ENCODE results near the gene TRIM44.

Gene TRIM44

DNA sequence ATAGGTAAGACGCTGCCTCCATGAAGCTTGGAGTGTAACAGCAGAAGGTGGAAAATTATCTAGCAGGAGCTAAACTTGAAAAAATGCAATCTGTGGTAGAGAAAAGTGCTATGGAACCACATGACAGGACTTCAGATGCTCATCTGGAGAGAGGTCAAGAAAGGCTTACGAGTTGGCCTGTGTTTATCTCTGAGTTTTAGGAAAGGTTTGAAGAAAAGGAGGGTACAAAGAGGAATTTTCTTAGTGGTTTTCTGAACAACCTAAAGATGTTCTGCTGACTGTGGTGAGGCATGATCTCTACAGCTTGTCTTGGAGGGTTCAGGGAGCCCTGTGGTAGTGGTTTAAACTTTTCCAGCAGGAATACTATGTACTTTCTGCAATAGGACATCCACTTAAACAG lies 36.1 kb upstream of the TRIM44 start:
- no peaks in the 10 kb centered on the region for H3K27me3 ChIP-seq
- H3K9ac ChIP-seq: no peak overlapping the region
- peaks cover 0 to 22% (median 8%) of the 10 kb centered on the region in 11 experiments; a peak in 10 of 22 replicates for H4K20me1 ChIP-seq
- H3K27ac ChIP-seq: no peak overlapping the region
- peaks cover 24 to 27% (median 26%) of the 10 kb centered on the region in 10 experiments for H3K4me1 ChIP-seq
- no peak overlapping the region for H3K4me3 ChIP-seq
- H3K36me3 ChIP-seq: peaks cover 0 to 11% (median 0%) of the 10 kb centered on the region in 11 experiments; a peak in 3 of 22 replicates
- H3K4me2 ChIP-seq: no peak overlapping the region
- TF ChIP-seq Cebpa-rat (IDR thresholded peaks at IDR 0.05): no peak
- no peaks in the 10 kb centered on the region for H3K9me3 ChIP-seq (replicated peaks in 1 of 11)

GRCh38 chr11:35629511-35629910 lies 33.1 kb upstream of the TRIM44 start:
- Histone ChIP-seq H3K9ac (no peak overlapping the region), H3K4me3 (no peak overlapping the region), H3K9me3 (replicated peaks in 1 of 11) (no peaks in the 10 kb centered on the region), H3K27me3 (no peaks in the 10 kb centered on the region), H3K27ac (no peak overlapping the region), H3K4me2 (no peak overlapping the region), H3K4me1 (peaks cover 8 to 34% (median 29%) of the 10 kb centered on the region in 10 experiments; a peak in 19 of 20 replicates), H3K36me3 (no peaks in the 10 kb centered on the region), H4K20me1 (no peaks in the 10 kb centered on the region)
- TF ChIP-seq Cebpa-rat (IDR thresholded peaks at IDR 0.05): no peak

DNA sequence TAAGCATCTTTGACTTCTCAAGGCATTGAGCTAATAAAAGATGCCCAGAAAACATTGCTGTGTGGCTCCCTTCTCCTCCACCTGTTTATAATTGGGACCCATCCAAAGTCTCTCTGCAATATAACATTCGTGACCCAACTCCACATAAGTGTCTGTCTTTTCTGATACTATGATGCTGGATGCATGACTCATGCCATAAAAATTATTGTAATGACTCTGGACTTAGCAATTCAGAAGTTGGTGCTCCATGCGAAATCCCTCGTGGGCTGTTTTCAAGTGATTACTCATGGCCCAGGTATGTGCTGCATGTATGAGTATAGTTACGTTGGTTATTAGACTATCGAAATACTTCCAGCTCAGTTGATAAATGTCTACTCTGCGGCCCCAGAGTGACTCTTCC lies 32.7 kb upstream of the TRIM44 start:
- Histone ChIP-seq H3K9me3 (replicated peaks in 1 of 11) (no peaks in the 10 kb centered on the region), H4K20me1 (no peaks in the 10 kb centered on the region), H3K27me3 (no peaks in the 10 kb centered on the region), H3K4me2 (no peak overlapping the region), H3K36me3 (no peaks in the 10 kb centered on the region), H3K4me3 (no peak overlapping the region), H3K27ac (no peak overlapping the region), H3K4me1 (peaks cover 8 to 37% (median 29%) of the 10 kb centered on the region in 10 experiments; a peak in 19 of 20 replicates), H3K9ac (no peak overlapping the region)
- no peak for TF ChIP-seq Cebpa-rat (IDR thresholded peaks at IDR 0.05)

DNA sequence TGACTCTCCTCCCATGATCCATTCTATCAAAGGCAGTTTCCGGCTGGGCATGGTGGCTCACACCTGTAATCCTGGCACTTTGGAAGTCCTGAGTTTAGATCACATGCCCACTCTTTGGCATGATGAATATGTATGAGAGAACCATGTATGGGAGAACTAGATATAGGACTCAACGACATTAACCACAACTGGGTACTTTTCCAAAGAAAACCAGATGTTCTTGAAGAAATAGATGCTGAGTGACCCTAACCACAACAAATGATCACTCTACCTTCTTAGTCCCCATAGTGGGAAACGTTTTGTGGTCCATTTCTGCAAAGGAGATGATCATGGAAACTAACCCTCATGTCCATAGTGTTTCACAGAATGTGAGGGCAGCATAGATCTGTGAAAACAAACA lies 30.7 kb upstream of the TRIM44 start:
- H3K27me3 ChIP-seq: no peaks in the 10 kb centered on the region
- no peaks in the 10 kb centered on the region for H3K36me3 ChIP-seq
- H3K9ac ChIP-seq: no peak overlapping the region
- H3K9me3 ChIP-seq (replicated peaks in 1 of 11): no peaks in the 10 kb centered on the region
- H3K4me1 ChIP-seq: peaks cover 8 to 37% (median 29%) of the 10 kb centered on the region in 10 experiments; a peak in 19 of 20 replicates
- TF ChIP-seq Cebpa-rat (IDR thresholded peaks at IDR 0.05): no peak
- H3K4me2 ChIP-seq: peak overlapping the region in 9 of 11 experiments; percentile 9 to 80 (median 57); a peak in 16 of 22 replicates
- H3K27ac ChIP-seq: no peak overlapping the region
- no peaks in the 10 kb centered on the region for H4K20me1 ChIP-seq
- no peak overlapping the region for H3K4me3 ChIP-seq

GRCh38 chr11:35632301-35632700 lies 30.3 kb upstream of the TRIM44 start:
- Histone ChIP-seq H3K9me3 (replicated peaks in 1 of 11) (no peaks in the 10 kb centered on the region), H4K20me1 (no peaks in the 10 kb centered on the region), H3K9ac (no peak overlapping the region), H3K4me3 (no peak overlapping the region), H3K27ac (no peak overlapping the region), H3K4me2 (peak overlapping the region in 10 of 11 experiments; percentile 34 to 80 (median 57); a peak in 19 of 22 replicates), H3K4me1 (peaks cover 8 to 37% (median 29%) of the 10 kb centered on the region in 10 experiments; a peak in 19 of 20 replicates), H3K27me3 (no peaks in the 10 kb centered on the region), H3K36me3 (no peaks in the 10 kb centered on the region)
- TF ChIP-seq Cebpa-rat (IDR thresholded peaks at IDR 0.05): no peak

- no peaks in the 10 kb centered on the region for H3K27me3 ChIP-seq
- H4K20me1 ChIP-seq: no peaks in the 10 kb centered on the region
- H3K4me2 ChIP-seq: peak overlapping the region in 9 of 11 experiments; percentile 17 to 80 (median 57); a peak in 17 of 22 replicates
- H3K4me1 ChIP-seq: peaks cover 8 to 37% (median 29%) of the 10 kb centered on the region in 10 experiments; a peak in 19 of 20 replicates
- TF ChIP-seq Cebpa-rat (IDR thresholded peaks at IDR 0.05): no peak
- no peak overlapping the region for H3K27ac ChIP-seq
- no peaks in the 10 kb centered on the region for H3K9me3 ChIP-seq (replicated peaks in 1 of 11)
- H3K4me3 ChIP-seq: no peak overlapping the region
- no peaks in the 10 kb centered on the region for H3K36me3 ChIP-seq
- H3K9ac ChIP-seq: no peak overlapping the region
Measured at GRCh38 chr11:35633827-35634423, 28.6 kb upstream of the TRIM44 start.

GRCh38 chr11:35635933-35636332 lies 26.6 kb upstream of the TRIM44 start:
- H3K27me3 ChIP-seq: no peaks in the 10 kb centered on the region
- H3K4me2 ChIP-seq: no peak overlapping the region
- no peak for TF ChIP-seq Cebpa-rat (IDR thresholded peaks at IDR 0.05)
- H4K20me1 ChIP-seq: no peaks in the 10 kb centered on the region
- no peaks in the 10 kb centered on the region for H3K9me3 ChIP-seq (replicated peaks in 1 of 11)
- H3K27ac ChIP-seq: no peak overlapping the region
- H3K9ac ChIP-seq: no peak overlapping the region
- H3K4me1 ChIP-seq: peaks cover 8 to 37% (median 29%) of the 10 kb centered on the region in 10 experiments; a peak in 19 of 20 replicates
- no peaks in the 10 kb centered on the region for H3K36me3 ChIP-seq
- H3K4me3 ChIP-seq: no peak overlapping the region

DNA sequence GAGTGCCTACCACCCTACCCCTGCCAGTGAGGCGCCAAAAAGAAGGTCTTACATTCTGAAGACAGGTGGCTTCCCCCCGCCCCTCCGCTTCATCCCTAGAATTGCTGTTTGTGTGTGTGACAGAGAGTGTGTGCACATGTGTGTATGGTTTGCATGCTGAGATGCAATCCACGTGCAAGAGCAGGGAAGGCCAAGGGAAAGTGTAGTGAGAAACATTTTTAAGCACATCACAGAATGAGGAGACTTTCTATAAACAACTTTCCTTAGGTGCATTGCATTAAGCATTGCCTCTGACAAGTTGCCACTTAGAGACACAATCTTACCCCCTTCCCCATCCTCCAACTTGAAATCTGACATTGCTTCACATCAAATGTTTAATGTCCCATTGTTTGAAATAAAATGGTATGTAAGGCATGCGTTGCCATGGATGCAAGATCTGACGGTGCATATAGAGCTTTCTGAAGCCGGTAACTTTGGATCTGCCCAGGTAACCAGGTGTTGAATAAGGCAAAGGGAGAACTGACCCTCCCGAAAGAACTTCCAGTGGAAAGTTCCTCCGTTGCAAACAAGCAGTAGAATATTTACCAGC lies 22.9 kb upstream of the TRIM44 start:
- Histone ChIP-seq H4K20me1 (no peaks in the 10 kb centered on the region), H3K36me3 (no peaks in the 10 kb centered on the region), H3K4me1 (peaks cover 0 to 1% (median 0%) of the 10 kb centered on the region in 10 experiments; a peak in 2 of 20 replicates), H3K9me3 (replicated peaks in 1 of 11) (no peaks in the 10 kb centered on the region), H3K4me3 (no peak overlapping the region), H3K9ac (no peak overlapping the region), H3K27me3 (no peaks in the 10 kb centered on the region), H3K27ac (no peak overlapping the region), H3K4me2 (no peak overlapping the region)
- TF ChIP-seq Cebpa-rat (IDR thresholded peaks at IDR 0.05): no peak

DNA sequence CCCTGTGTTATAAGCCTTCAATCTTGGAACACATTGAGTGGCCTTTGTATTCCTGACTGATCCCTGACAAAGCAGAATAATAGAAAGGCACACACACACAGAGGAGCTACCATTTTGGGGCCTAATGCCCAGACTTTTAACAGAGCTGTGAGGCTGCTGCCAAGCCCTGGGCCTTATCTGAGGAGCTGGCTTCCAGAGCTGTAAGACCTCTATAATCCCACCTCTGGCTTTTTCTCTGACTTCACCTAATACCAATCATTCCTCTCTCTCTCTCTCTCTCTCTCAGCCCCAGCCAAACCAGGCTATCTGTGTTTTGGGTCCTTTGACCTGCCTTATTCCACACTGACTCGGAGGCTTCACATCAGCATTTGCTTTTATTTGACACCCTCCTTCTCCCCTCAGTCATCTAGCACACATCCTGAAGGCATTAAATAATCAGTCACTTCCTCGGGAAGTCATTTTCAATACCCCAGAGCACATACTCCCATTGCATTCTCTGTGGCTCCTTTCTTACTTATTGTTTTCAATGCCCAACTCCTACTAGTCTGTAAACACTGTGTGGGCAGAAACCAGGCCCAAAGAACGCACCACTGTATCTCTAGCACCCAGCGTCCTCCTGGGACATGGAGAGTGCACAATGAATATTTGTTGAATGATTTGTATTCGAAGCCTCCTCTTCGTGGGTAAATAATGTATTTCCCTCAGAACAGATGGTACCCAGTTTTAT lies 21.2 kb upstream of the TRIM44 start:
- TF ChIP-seq Cebpa-rat (IDR thresholded peaks at IDR 0.05): no peak
- H4K20me1 ChIP-seq: no peaks in the 10 kb centered on the region
- H3K4me1 ChIP-seq: no peaks in the 10 kb centered on the region
- H3K9me3 ChIP-seq (replicated peaks in 1 of 11): no peaks in the 10 kb centered on the region
- H3K4me3 ChIP-seq: no peak overlapping the region
- no peaks in the 10 kb centered on the region for H3K36me3 ChIP-seq
- H3K27me3 ChIP-seq: no peaks in the 10 kb centered on the region
- H3K9ac ChIP-seq: no peak overlapping the region
- H3K27ac ChIP-seq: no peak overlapping the region
- no peak overlapping the region for H3K4me2 ChIP-seq
